Large intestine (tissue), 3 donors: ENCODE measurements around the gene CLIP2. TPM values are rescaled to one million over a fixed set of nuclear protein-coding genes. Genes with fewer than 3 reads are reported as not detected.

Experiments used
- DNase-seq, 2 donors: peaks; one replicate each; pipeline versions ENCODE4 v3.0.0 to v3.0.0-alpha.2; 2013
- H3K27ac ChIP-seq: one replicate; pipeline ENCODE4 v1.5.1; 2013; ENCODE audit warnings: low read length
- H3K27me3 ChIP-seq: 2 replicates; pipeline ENCODE4 v1.6.1; 2013; ENCODE audit warnings: low read length; ENCODE audit not compliant: control insufficient read depth, insufficient read depth
- H3K36me3 ChIP-seq: 2 replicates; pipeline ENCODE4 v1.6.1; 2013; ENCODE audit warnings: low read length; ENCODE audit not compliant: control insufficient read depth, insufficient read depth
- H3K4me1 ChIP-seq: one replicate; pipeline ENCODE4 v1.6.1; 2013; ENCODE audit warnings: low read length; ENCODE audit not compliant: control insufficient read depth, insufficient read depth
- H3K4me3 ChIP-seq: one replicate; pipeline ENCODE4 v1.5.1; 2013; ENCODE audit warnings: low read length
- H3K9me3 ChIP-seq: one replicate; pipeline ENCODE4 v1.6.1; 2013; ENCODE audit warnings: mild to moderate bottlenecking, low read depth, low read length, moderate library complexity; ENCODE audit not compliant: control insufficient read depth
- WGBS: methylation state at CpG from one replicate; pipeline ENCODE4 v1.1.5; 2013; ENCODE audit warnings: low lambda C conversion rate; ENCODE audit not compliant: insufficient coverage; 5-methylcytosine and 5-hydroxymethylcytosine counted together
- polyA plus RNA-seq: library from polyadenylated mRNA; unstranded; fragments of 120-200 nt; gene quantifications from one replicate; pipeline ENCODE4 v1.2.1, GENCODE V29; 2013

CLIP2 gene
- polyA plus RNA-seq, 1 donor = 13.6 TPM

- Histone ChIP-seq H3K9me3 (no peaks in the 10 kb centered on the region), H3K4me1 (peaks cover 7% of the 10 kb centered on the region), H3K36me3 (no peaks in the 10 kb centered on the region), H3K27me3 (no peaks in the 10 kb centered on the region), H3K27ac (no peak overlapping the region), H3K4me3 (no peak overlapping the region)
- peak in 1 of 2 donors; percentile 51 for DNase-seq
- WGBS = no CpG with 5 or more reads among the region's 15 CpGs
Measured at GRCh38 chr7:74449809-74450397, 160.7 kb downstream of the CLIP2 start.

DNA sequence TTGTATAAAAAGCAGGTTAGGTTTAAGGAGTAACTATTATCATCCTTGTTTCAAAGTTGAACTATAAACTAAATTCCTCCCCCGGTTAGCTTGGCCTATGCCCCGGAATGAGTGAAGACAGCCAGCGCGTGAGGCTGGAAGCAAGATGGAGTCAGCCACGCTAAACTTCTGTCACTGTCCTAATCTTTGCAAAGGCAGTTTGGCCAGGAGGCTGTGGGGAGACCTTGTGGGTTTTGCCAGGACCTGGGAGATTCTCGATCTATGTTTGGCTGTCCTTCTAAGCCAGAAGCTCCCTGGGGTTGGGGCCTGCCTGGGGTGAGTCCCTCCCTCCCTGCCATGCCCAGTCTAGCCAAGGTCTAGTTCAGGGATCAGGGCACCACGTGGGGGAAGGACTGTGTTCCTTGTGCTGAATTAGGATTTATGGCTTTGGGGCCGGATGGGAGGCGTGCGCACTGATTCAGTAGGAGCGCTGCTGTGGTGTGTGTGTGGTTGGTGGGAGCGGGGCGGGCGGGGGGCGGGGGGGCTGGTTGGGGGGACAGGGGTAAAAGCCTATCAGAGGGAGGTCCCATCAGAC, 163.6 kb downstream of the CLIP2 start:
- Histone ChIP-seq H3K4me3 (peak overlapping the region; percentile 80), H3K27ac (peak overlapping the region; percentile 100), H3K4me1 (peaks cover 25% of the 10 kb centered on the region), H3K27me3 (no peaks in the 10 kb centered on the region), H3K9me3 (no peaks in the 10 kb centered on the region), H3K36me3 (no peaks in the 10 kb centered on the region)
- DNase-seq = peak; percentile 72 to 90
- no CpG with 5 or more reads among the region's 15 CpGs for WGBS

DNA sequence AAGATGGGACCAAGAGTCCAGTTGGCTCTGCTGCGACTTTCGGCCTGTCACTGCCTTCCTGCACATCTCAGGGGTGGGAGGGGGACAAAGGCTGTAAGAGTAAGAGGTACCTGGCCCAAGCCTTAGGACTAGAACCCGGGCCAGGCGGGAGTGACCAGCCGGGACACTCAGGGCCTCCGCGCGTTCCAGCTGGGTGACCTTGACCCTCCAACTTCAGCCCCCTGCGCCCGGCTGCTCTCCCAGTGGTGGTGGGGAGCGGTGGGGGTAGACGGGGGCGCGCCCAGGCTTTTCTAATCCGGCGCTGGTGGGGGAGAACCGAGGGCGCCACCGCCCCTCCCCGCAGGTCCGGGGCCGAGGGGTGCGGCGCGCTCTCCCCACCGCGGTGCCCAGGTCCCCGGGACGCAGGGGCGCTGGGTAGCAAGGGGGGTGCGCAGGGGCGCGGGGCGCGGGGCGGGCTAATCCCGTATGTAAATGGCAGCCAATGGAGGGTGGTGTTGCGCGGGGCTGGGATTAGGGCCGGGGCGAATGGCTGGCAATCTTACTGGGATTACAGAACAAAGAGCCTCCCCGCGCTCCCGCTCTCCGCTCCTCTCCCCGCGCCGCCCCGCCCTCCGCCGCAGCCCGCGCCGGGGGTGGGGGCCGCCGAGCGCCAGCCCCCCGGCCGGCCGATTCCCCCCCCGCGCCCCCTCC, 164.3 kb downstream of the CLIP2 start, which contains the start of gene GTF2IRD1:
TSS of gene GTF2IRD1 (plus strand) at position 585 of the 690 bp plus-strand sequence. CDS start 54,175 bp downstream, outside the sequence.
- WGBS = no CpG with 5 or more reads among the region's 62 CpGs
- Histone ChIP-seq H3K27ac (peak within 1 kb of the TSS; percentile 100), H3K4me3 (peak within 1 kb of the TSS; percentile 80), H3K4me1 (peaks cover 31% of the 10 kb centered on the region), H3K36me3 (no peaks in the 10 kb centered on the region), H3K9me3 (no peaks in the 10 kb centered on the region), H3K27me3 (no peaks in the 10 kb centered on the region)
- peak; percentile 62 to 86 for DNase-seq

DNA sequence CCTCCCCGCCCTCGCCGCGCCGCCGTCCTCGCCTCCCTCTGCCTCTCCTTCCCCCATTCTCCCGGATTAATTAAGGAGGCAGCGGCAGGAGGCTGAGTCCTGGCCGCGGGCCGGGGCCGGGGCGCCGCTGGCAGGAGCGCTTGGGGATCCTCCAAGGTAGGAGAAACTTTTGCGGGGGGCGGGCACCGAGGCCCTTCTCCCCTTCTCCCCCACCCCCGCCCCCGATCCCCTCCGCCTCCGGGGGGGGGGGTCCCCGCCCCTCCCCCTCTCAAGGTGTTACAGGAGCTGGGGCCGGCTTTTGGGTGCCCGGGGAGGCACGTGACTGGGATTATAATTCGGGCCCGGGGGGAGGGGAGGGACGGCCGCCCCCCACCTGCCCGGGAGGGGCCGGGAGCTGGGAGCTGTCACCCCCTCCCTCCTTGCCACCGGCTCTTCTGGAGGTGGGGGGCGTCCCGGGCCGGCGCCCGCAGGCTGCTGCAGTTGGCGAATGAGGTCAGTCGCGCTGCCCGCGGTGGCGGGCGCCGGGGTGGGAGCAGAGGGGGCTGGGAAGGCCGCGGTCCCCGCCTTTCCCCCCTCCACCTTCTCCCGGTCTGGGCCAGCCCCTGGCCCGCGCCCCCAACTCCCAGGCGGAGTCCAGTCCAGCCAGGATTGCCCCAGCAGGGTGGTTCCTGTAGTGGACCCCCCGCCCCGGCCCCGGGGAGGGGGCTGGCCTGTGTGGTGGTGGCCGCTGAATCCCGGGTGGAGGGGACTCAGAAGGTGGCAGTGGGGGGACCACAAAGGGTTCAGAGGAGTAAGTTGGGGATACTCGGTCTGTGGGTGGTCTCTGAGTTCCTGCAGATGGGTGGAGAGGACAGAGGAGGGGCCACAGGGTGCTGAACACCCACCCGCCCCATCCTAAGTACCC, 165.1 kb downstream of the CLIP2 start:
- H3K27me3 ChIP-seq = no peaks in the 10 kb centered on the region
- peaks cover 36% of the 10 kb centered on the region for H3K4me1 ChIP-seq
- peak overlapping the region; percentile 100 for H3K27ac ChIP-seq
- DNase-seq = peak in 1 of 2 donors; percentile 69
- peak overlapping the region; percentile 80 for H3K4me3 ChIP-seq
- no CpG with 5 or more reads among the region's 61 CpGs for WGBS
- H3K36me3 ChIP-seq = no peaks in the 10 kb centered on the region
- no peaks in the 10 kb centered on the region for H3K9me3 ChIP-seq

DNA sequence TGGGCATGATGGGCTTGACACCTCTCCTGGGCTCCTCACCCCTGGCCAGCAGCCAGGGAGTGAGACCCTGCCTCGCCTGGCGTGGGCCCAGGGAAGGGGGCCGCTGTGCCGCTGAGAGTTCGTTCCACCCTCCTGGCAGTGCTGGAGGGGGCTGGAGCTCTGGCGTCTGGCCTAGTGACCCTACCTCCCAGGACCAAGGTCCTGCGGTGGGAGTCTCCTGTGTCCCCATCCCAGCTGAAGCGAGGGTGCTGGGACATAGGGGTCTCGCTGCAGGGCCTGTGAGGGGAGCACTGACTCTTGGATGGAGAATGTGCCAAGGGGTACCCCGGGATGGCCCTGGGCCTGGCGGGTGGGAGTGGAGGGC, 165.7 kb downstream of the CLIP2 start:
- H3K4me1 ChIP-seq = peaks cover 42% of the 10 kb centered on the region
- H3K9me3 ChIP-seq = no peaks in the 10 kb centered on the region
- H3K36me3 ChIP-seq = no peaks in the 10 kb centered on the region
- no peak for DNase-seq
- WGBS = no CpG with 5 or more reads among the region's 11 CpGs
- peak overlapping the region; percentile 80 for H3K4me3 ChIP-seq
- no peaks in the 10 kb centered on the region for H3K27me3 ChIP-seq
- H3K27ac ChIP-seq = peak overlapping the region; percentile 100

GRCh38 chr7:74455291-74455804, 166.1 kb downstream of the CLIP2 start:
- peak; percentile 95 to 98 for DNase-seq
- peak overlapping the region; percentile 100 for H3K27ac ChIP-seq
- H3K9me3 ChIP-seq = no peaks in the 10 kb centered on the region
- H3K4me1 ChIP-seq = peaks cover 45% of the 10 kb centered on the region
- WGBS = no CpG with 5 or more reads among the region's 13 CpGs
- peak overlapping the region; percentile 80 for H3K4me3 ChIP-seq
- peaks cover under 1% of the 10 kb centered on the region for H3K36me3 ChIP-seq
- no peaks in the 10 kb centered on the region for H3K27me3 ChIP-seq

Other genes with a start within 250 kb of the CLIP2 start
- gene LIMK1, start 205.6 kb upstream of the CLIP2 start, polyA plus RNA-seq = 10.2 TPM
- gene EIF4H, start 115.1 kb upstream of the CLIP2 start, polyA plus RNA-seq = 208 TPM
- 4.0 TPM for gene LAT2, start 79.4 kb upstream of the CLIP2 start, polyA plus RNA-seq
- gene RFC2, start 35.0 kb upstream of the CLIP2 start, polyA plus RNA-seq = 19.5 TPM
- 51.2 TPM for gene GTF2IRD1, start 164.5 kb downstream of the CLIP2 start, polyA plus RNA-seq